Hepatocyte (in vitro differentiated cells): ENCODE results near the gene SLC22A6.

Experiments used
- EZH2 ChIP-seq: fragments of 200-600 bp; sonication (generic); IDR thresholded peaks from 2 replicates; pipeline ENCODE4 v1.6.1; 2016; ENCODE audit warnings: antibody characterized with exemption, mild to moderate bottlenecking, borderline replicate concordance
- EZH2phosphoT487 ChIP-seq: fragments of 200-600 bp; sonication (generic); IDR thresholded peaks from one replicate; pipeline ENCODE4 v1.6.1; 2018; ENCODE audit warnings: antibody characterized with exemption, mild to moderate bottlenecking, low read depth, moderate library complexity; ENCODE audit not compliant: unreplicated experiment, severe bottlenecking
- TF ChIP-seq, protein P1 (sequence below): fragments of 200-600 bp; sonication (generic); IDR thresholded peaks from 2 replicates; pipeline ENCODE4 v1.5.1; 2016; ENCODE audit warnings: antibody characterized with exemption, mild to moderate bottlenecking; ENCODE audit not compliant: poor library complexity

DNA sequence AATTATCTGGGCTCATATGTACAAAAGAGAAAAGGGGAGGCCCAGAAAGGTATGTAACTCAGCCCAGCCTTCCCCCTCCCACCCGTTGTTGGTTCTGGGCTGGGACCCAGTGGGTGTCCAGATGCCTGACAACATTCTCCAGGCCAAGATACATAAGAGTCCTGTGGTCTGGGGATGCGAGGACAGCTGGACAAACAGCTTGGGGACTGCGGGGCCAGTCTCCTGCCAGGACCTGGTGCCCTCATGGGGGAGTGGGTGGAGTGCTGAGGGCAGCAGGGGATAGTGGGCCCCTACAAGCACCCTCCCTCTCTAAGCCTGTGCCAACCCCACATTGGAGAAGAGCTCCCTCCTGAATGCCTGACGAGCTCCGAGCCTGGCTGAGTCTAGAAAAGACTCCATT is 3.5 kb upstream of the SLC22A6 start:
- TF ChIP-seq, protein P1, sequence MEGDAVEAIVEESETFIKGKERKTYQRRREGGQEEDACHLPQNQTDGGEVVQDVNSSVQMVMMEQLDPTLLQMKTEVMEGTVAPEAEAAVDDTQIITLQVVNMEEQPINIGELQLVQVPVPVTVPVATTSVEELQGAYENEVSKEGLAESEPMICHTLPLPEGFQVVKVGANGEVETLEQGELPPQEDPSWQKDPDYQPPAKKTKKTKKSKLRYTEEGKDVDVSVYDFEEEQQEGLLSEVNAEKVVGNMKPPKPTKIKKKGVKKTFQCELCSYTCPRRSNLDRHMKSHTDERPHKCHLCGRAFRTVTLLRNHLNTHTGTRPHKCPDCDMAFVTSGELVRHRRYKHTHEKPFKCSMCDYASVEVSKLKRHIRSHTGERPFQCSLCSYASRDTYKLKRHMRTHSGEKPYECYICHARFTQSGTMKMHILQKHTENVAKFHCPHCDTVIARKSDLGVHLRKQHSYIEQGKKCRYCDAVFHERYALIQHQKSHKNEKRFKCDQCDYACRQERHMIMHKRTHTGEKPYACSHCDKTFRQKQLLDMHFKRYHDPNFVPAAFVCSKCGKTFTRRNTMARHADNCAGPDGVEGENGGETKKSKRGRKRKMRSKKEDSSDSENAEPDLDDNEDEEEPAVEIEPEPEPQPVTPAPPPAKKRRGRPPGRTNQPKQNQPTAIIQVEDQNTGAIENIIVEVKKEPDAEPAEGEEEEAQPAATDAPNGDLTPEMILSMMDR = no peak
- TF ChIP-seq EZH2phosphoT487 = no peak
- no peak for TF ChIP-seq EZH2
